DND-41 (cell line): ENCODE data around the gene SPEG.

Experiments
- ATAC-seq: fragments of 200-7000 bp; cut with Tn5 transposase; 3 replicates; pipeline ENCODE4 v1.9.1; 2021; ENCODE audit warnings: low read depth; ENCODE audit not compliant: insufficient read depth
- DNase-seq: peaks from one replicate; pipeline ENCODE4 v3.0.0-alpha.2; 2020
- H2AFZ ChIP-seq: 2 replicates; pipeline ENCODE4 v1.6.0; 2012; ENCODE audit warnings: low read depth, low read length
- H3K27ac ChIP-seq: 2 replicates; pipeline ENCODE4 v1.5.1; 2012; ENCODE audit warnings: low read length, inconsistent platforms
- H3K27me3 ChIP-seq: fragments of 200-600 bp; sonication (generic); 2 replicates; pipeline ENCODE4 v1.6.0; 2012; ENCODE audit warnings: low read length, mild to moderate bottlenecking, inconsistent platforms; ENCODE audit not compliant: insufficient read depth, poor library complexity
- H3K36me3 ChIP-seq: 2 replicates; pipeline ENCODE4 v1.5.1; 2012; ENCODE audit warnings: low read length, inconsistent platforms; ENCODE audit not compliant: insufficient read depth
- H3K4me1 ChIP-seq: 2 replicates; pipeline ENCODE4 v1.5.1; 2012; ENCODE audit warnings: mild to moderate bottlenecking, low read length; ENCODE audit not compliant: insufficient read depth
- H3K4me2 ChIP-seq: 2 replicates; pipeline ENCODE4 v1.6.0; 2012; ENCODE audit warnings: mild to moderate bottlenecking, moderate library complexity, low read length, inconsistent platforms; ENCODE audit not compliant: insufficient read depth
- H3K4me3 ChIP-seq, 2 experiments: fragments of 200-600 bp in 1 of 2; shearing (Covaris generic) in 1 of 2; 2 replicates each; pipeline ENCODE4 v1.5.1; 2012 to 2016; ENCODE audit warnings: inconsistent platforms in 2 of 2, low read length in 2 of 2, mild to moderate bottlenecking in 2 of 2, low read depth in 1 of 2, moderate library complexity in 1 of 2
- H3K79me2 ChIP-seq: 2 replicates; pipeline ENCODE4 v1.6.0; 2012; ENCODE audit warnings: low read length, inconsistent platforms; ENCODE audit not compliant: insufficient read depth
- H3K9ac ChIP-seq: 2 replicates; pipeline ENCODE4 v1.6.0; 2012; ENCODE audit warnings: low read depth, mild to moderate bottlenecking, inconsistent platforms, low read length, moderate library complexity
- H3K9me3 ChIP-seq: 2 replicates; pipeline ENCODE4 v1.5.1; 2012; ENCODE audit warnings: low read length, moderate library complexity, mild to moderate bottlenecking, inconsistent platforms; ENCODE audit not compliant: insufficient read depth, severe bottlenecking
- H4K20me1 ChIP-seq: 2 replicates; pipeline ENCODE4 v1.6.0; 2012; ENCODE audit warnings: low read length; ENCODE audit not compliant: insufficient read depth
- CTCF ChIP-seq: IDR thresholded peaks from 2 replicates; pipeline ENCODE4 v1.5.1; 2012; ENCODE audit warnings: borderline replicate concordance, low read length, moderate library complexity, mild to moderate bottlenecking; ENCODE audit not compliant: poor library complexity, severe bottlenecking; ENCODE audit errors: extremely low read depth
- EZH2 ChIP-seq: IDR thresholded peaks from 3 replicates; pipeline ENCODE4 v1.6.1; 2012; ENCODE audit warnings: borderline replicate concordance, low read depth, mild to moderate bottlenecking, moderate library complexity, low read length, inconsistent platforms; ENCODE audit not compliant: severe bottlenecking

SPEG gene

GRCh38 chr2:219426068-219426443 is 8.6 kb upstream of the SPEG start:
- Histone ChIP-seq H3K36me3 (no peaks in the 10 kb centered on the region), H3K4me3 (no peak overlapping the region), H3K9me3 (no peaks in the 10 kb centered on the region), H3K4me2 (no peak overlapping the region), H3K4me1 (no peaks in the 10 kb centered on the region), H3K9ac (no peak overlapping the region), H3K27ac (no peak overlapping the region), H4K20me1 (peaks cover 5% of the 10 kb centered on the region; the same call in 1 of the 2 replicates), H2AFZ (no peak overlapping the region), H3K79me2 (no peaks in the 10 kb centered on the region), H3K27me3 (no peaks in the 10 kb centered on the region)
- TF ChIP-seq EZH2, result no peak
- no peak for TF ChIP-seq CTCF
- no peak for DNase-seq
- no peak for ATAC-seq

GRCh38 chr2:219426534-219427136 is 8.0 kb upstream of the SPEG start:
- Histone ChIP-seq H3K27ac (no peak overlapping the region), H3K9me3 (no peaks in the 10 kb centered on the region), H2AFZ (no peak overlapping the region), H3K9ac (no peak overlapping the region), H3K36me3 (no peaks in the 10 kb centered on the region), H4K20me1 (peaks cover 5% of the 10 kb centered on the region; the same call in 1 of the 2 replicates), H3K4me2 (no peak overlapping the region), H3K79me2 (no peaks in the 10 kb centered on the region), H3K4me3 (no peak overlapping the region), H3K27me3 (no peaks in the 10 kb centered on the region), H3K4me1 (no peaks in the 10 kb centered on the region)
- ATAC-seq (no peak), DNase-seq (no peak)
- TF ChIP-seq EZH2 (no peak), CTCF (no peak)

GRCh38 chr2:219428469-219428868 is 6.2 kb upstream of the SPEG start:
- TF ChIP-seq EZH2, result no peak
- H3K4me2 ChIP-seq, result no peak overlapping the region

GRCh38 chr2:219429958-219430606 is 4.6 kb upstream of the SPEG start:
- no peak overlapping the region for H3K27ac ChIP-seq
- no peak for DNase-seq
- no peak for ATAC-seq
- H4K20me1 ChIP-seq, result peaks cover 5% of the 10 kb centered on the region; the same call in 1 of the 2 replicates
- H3K79me2 ChIP-seq, result no peaks in the 10 kb centered on the region
- no peak overlapping the region for H3K4me3 ChIP-seq
- no peaks in the 10 kb centered on the region for H3K36me3 ChIP-seq
- TF ChIP-seq EZH2, result no peak
- no peak for TF ChIP-seq CTCF
- no peak overlapping the region for H3K9ac ChIP-seq
- no peaks in the 10 kb centered on the region for H3K27me3 ChIP-seq
- no peak overlapping the region for H3K4me2 ChIP-seq
- no peaks in the 10 kb centered on the region for H3K4me1 ChIP-seq
- H2AFZ ChIP-seq, result no peak overlapping the region
- H3K9me3 ChIP-seq, result no peaks in the 10 kb centered on the region

More at GRCh38 chr2:219428469-219428868, 6.2 kb upstream of the SPEG start:
- Histone ChIP-seq H3K4me3 (no peak overlapping the region), H3K27ac (no peak overlapping the region), H3K9me3 (no peaks in the 10 kb centered on the region), H2AFZ (no peak overlapping the region), H4K20me1 (peaks cover 5% of the 10 kb centered on the region; the same call in 1 of the 2 replicates), H3K36me3 (no peaks in the 10 kb centered on the region), H3K79me2 (no peaks in the 10 kb centered on the region), H3K9ac (no peak overlapping the region), H3K27me3 (no peaks in the 10 kb centered on the region), H3K4me1 (no peaks in the 10 kb centered on the region)
- ATAC-seq (no peak), DNase-seq (no peak)
